Activated T-helper 9 cell treated with anti-CD3 and anti-CD28 coated beads, Interleukin-2, amount 50 U/mL, for 16 hours (primary cell): ENCODE data around the gene INPP5A.
"Not testable (repeated sequence)": the region's sequence is repeated elsewhere in the genome, so short reads cannot be mapped to it uniquely, and the experiment has no call there.

Experiments used
- DNase-seq: peaks from one replicate; pipeline ENCODE4 v3.0.0-alpha.2; 2020; ENCODE audit warnings: low read depth

The INPP5A gene

GRCh38 chr10:132743196-132743924 lies 205.8 kb downstream of the INPP5A start:
- DNase-seq: not testable (repeated sequence)

GRCh38 chr10:132743925-132744490 lies 206.4 kb downstream of the INPP5A start:
- DNase-seq: no peak

- no peak for DNase-seq
Observed at GRCh38 chr10:132744839-132745238, 207.3 kb downstream of the INPP5A start.

DNA sequence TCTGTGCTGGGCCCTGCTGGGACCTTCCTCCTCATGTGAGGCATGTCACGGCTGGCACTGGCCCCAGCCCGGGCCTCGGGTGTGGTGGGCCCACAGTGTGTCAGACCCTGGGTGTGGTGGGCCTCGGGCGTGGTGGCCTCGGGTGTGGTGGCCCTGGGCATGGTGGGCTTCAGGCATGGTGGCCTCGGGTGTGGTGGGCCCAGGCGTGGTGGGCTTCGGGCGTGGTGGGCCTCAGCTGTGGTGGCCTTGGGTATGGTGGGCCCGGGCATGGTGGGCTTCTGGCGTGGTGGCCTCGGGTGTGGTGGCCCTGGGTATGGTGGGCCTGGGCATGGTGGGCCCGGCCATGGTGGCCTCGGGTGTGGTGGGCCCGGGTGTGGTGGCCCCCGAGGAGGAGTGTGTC lies 207.9 kb downstream of the INPP5A start:
- DNase-seq: no peak

DNA sequence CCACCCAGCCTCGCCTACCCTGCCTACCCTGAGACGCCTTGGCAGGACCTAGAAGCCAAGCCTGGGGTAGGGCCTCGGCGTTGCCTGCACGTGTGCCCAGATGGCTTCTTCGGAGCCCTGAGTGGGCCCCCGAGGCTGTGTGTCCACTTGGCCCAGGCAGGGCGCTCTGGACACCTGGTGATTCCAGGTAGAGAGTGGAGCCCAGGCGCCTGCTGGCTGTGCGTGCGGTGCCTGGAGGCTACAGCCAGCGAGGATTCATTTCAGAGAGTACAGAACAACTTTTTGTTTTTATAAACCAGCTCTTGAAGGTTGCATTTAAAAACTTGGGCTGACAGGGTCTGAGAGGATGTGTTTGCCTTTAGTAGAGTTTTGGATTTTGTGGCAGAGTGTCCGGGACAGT lies 208.4 kb downstream of the INPP5A start:
- DNase-seq: no peak

DNA sequence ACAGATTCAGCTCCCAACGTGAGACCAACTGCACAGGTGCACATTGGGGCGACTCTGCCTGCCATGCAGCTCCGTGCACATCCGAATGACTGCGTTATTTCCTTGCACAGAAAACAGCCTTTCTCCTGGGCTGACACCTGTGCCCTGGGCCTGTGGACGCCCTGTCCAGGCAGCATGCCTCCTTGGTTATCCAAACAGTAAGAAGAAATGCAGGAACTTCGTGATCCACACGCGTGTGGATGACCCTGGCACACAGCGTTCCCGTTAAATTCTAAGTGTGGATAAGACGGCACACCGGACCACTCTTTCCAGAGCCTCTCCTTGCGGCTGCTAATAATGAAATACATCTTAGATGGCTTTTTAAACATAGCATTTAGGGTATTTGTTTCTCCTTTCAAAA lies 208.8 kb downstream of the INPP5A start:
- DNase-seq: no peak

DNA sequence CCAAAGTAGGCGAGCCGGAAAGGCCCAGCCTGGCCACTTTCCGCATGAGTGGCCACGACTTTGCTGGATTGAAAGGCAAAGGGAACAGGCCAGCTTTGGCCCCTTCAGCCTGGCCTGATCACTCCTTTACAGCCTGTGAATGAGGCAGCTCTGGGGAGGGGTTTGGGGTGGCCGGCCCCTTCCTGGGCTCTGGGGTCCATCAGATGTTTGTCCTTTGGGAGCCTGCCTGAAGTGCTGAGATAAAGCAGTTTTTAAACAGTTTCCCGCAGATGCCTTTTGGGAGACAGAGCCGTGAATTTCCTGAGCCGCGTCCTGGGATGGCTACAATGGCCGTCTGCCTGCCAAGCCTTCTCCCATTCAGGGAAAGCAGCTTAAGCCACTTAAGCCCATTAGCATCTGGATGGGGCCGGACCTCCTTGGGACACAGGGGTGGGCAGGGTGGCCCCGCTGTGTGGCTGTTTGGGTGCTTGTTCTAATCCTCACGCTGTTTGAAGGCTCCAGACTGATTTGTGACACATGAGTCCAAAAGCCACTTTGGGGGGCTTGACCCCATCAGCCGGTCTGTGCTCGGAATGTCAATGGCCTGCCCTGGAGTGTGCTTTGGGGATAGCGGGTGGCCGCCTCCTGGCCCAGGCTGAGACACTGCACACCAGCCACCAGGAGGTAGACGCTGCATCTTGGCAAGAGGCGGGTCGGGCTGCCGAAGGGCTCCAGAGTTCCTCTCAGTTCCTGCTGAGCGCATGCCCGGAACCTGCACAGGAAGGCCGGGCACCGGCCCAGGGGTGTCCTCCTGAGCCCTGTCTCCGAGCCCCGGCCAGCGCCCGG lies 209.4 kb downstream of the INPP5A start:
- DNase-seq: no peak

DNA sequence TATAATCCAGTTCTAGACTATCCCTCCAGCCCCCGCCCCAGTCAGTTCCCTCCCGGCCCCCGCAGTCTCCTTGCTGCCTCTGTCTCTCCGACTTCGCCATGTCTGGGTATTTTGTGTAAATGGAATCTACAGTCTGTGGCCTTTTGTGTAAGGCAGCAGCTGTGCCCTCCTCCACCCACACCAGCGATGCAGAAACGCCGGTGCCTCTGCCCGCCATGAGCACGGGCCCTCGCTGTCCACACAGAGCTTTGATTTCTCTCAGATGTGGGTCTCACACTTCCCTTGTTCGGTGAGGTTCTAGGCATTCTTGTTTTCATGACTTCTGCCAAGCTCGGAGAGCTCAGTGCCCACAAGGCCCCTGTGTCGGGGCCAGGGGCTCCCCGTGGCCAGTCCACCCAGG lies 210.5 kb downstream of the INPP5A start:
- no peak for DNase-seq

DNA sequence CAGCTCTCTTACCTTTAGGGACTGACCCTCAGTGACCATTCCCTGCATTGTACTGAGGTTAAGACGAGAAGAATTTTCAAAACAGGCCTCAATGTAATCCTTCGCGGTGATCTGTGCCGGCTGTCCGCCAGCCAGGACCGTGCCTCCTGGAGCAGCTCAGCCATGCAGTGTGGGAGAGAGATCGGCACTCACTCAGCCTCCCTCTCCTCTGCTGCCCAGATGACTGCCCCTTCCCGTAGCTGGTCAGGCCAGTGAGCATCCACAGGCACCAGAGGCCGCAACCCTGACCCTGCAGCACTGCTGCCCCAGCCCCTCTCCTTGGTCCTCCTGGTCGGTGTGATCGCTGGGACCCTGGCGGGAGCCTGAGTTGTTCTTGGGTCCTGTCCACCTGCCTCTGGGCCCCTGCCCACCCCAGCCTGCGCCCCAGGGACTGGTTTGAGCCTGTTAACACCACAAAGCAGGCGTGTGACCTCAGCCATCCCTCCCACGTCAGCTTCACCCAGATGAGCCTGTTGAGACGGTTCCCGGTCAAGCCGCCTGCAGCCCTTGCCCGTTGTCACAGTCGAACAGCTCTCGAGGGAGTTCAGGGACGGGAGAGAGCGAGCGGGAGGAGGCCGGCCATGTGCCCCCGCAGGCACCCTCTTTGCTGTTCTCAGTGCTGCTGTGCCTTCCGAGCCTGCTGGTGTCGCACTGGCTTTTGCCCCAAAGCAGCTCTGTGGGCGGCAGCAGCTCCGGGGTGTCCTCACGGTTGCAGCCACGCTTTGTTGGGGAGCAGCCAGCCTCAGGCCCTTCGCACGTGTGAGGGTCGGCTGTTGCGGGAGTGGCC lies 211.2 kb downstream of the INPP5A start:
- no peak for DNase-seq

DNA sequence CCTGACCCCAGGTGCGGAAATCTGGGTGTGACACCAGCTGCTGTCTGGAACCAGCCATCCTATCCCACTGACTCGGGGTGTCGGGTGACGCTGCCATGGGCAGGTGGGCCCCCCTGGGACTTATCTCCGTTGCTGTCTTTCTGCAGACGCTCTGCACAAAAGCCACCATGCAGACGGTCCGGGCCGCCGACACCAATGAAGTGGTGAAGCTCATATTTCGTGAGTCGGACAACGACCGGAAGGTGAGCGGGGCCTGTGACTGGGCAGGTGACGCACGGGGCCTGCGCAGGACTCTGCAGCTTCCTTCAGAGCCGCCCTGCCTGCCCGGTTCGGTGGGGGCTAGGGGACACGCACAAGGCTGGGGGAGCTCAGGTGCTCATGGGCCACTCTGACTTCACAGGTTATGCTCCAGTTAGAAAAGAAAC lies 211.8 kb downstream of the INPP5A start:
- no peak for DNase-seq

DNA sequence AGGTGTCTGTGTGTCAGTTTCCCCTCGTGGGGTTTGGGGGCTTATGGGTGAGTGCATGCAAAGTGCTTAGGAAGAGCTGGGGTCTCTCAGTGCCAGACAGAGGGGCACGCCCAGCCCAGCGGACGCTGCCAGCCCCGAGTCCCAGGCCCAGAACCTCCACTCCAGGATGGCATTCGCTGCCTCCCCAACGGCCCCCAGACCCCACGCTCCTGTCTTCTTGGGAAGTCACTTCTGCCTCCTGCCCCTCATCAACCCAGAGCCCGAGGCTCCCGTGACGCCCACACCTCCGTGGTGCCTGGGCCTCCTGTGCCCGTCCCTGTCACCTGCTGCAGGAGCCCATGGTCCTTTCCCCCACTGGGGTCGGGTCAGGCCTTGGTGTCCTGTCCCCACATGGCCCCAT lies 213.3 kb downstream of the INPP5A start:
- DNase-seq: no peak

- DNase-seq: no peak
Observed at GRCh38 chr10:132752378-132752777, 214.8 kb downstream of the INPP5A start.

GRCh38 chr10:132752961-132753360 lies 215.4 kb downstream of the INPP5A start:
- no peak for DNase-seq

DNA sequence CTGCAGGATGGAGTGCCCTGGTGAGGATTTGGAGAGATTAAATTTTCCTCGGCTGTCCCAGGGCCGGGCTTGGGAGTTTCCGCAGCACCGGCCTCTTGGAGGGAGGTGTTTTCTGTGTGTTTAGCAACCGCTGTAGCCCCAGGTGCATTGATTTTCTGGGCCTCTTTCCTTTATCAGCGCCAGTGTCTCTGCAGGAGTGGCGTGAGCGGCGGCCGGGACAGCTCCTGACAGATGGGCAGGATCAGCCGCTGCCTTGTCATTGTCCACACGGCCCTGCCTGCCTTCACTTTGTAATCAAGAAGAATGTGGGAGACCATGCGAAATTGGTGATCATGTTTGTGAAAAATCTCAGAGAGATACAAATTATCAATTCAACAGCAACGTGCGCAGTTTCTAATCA lies 216.0 kb downstream of the INPP5A start:
- no peak for DNase-seq

- DNase-seq: no peak
Observed at GRCh38 chr10:132754071-132754470, 216.5 kb downstream of the INPP5A start.

DNA sequence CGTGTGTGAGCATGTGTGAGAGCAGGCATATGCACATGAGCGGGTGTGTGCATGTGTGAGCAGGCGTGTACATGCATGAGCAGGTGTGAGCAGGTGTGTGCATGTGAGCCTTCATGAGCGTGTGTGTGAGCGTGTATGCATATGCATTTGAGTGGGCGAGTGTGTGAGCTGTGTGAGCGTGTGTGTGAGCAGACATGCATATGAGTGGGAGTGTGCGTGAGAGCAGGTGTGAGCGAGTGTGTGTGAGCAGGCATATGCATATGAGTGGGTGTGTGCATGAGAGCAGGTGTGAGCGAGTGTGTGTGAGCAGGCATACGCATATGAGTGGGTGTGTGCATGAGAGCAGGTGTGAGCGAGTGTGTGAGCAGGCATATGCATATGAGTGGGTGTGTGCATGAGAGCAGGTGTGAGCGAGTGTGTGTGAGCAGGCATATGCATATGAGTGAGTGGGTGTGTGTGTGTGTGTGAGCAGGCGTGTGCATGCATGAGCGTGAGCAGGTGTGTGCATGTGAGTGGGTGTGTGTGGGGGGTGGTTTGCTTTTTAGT lies 217.7 kb downstream of the INPP5A start:
- no peak for DNase-seq

GRCh38 chr10:132756591-132756990 lies 219.0 kb downstream of the INPP5A start:
- DNase-seq: no peak

DNA sequence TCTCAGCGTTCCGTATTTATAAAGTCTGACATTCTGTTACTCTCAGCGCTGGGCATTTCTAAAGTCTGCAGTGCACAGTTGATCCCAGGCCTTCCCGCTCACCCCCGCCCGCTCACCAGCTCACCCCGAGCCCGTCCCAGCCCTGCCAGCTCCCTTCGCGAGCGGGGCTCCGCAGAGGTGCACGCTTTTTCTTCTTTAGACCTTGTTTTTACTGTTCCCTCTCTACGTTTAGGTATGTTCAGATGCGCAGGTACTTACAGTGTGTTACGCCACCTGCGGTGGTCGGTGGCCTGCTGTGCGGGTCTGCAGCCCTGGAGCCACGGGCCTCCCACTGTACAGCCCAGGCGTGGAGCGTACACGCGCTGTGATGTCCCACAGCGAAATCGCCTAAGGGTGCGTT lies 219.6 kb downstream of the INPP5A start:
- DNase-seq: no peak

GRCh38 chr10:132758865-132759264 lies 221.3 kb downstream of the INPP5A start:
- DNase-seq: no peak

DNA sequence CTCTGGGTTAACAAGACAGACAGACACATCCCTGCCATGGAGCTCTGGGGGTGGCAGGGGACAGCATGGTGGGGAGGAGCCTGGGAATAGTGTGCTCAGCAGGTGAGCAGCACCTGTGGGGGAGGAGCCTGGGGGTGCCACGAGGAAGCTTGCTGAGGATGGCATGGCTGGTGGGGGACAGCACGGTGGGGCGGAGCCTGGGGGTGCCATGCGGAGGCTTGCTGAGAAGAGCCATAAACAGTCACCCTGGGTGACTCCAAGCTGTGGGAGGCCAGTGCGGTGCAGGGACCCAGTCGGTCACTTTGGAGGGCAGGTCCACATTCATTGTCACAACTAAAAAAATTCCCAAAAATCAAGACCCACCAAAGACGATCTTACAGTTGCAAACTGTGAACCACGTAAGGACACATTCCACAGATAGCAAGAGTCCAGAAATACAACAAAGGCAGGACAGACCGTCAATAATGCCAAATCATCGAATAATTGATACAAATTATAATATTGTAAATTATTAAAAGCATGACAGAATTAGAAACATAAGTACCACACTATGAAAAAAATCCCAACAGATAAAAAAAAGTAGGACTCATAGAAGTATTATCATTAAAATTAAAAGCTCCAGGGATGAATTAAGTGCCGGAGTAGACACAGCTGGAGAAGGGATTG lies 223.9 kb downstream of the INPP5A start:
- no peak for DNase-seq

DNA sequence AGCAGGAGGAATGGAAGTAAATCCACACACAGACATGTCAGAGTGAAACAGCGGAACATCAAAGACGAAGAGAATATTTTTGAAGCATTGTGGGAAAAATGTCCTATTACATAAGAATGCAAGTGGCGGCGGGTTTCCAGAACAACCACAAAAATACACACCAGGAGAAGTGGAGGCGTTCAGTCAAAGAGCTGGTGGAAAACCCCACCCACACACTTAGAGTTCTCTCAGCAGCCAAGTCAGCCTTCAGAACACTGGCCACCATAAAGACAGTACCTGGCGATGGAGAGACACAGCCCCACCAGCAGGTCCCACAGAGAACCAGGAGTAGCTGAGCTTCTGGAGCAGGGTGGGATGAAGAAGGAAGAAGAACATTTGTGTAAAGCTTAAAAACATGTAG lies 224.7 kb downstream of the INPP5A start:
- DNase-seq: no peak
